H1 (cell line): ENCODE results near the gene YWHAG. TPM values are rescaled to one million over a fixed set of nuclear protein-coding genes. Genes with fewer than 3 reads are reported as not detected.

Experiments used
- CREB1 ChIP-seq: IDR thresholded peaks from 2 replicates; pipeline ENCODE4 v1.6.1; 2012; ENCODE audit warnings: inconsistent platforms
- EP300 ChIP-seq, 2 experiments: IDR thresholded peaks; 1 replicate in 1 of 2; 2 replicates in 1 of 2; pipeline ENCODE4 v1.6.1; 2011 to 2012; ENCODE audit warnings: low read depth in 2 of 2, low read length in 2 of 2, mild to moderate bottlenecking in 2 of 2, borderline replicate concordance in 1 of 2, inconsistent platforms in 1 of 2, moderate library complexity in 1 of 2
- MAFK ChIP-seq: IDR thresholded peaks from 2 replicates; pipeline ENCODE4 v1.6.1; 2012; ENCODE audit warnings: low read depth, mild to moderate bottlenecking, improper control_type of control experiment, low read length
- NRF1 ChIP-seq: IDR thresholded peaks from 2 replicates; pipeline ENCODE4 v1.6.1; 2011; ENCODE audit warnings: mild to moderate bottlenecking, low read depth, low read length, improper control_type of control experiment
- POLR2A ChIP-seq, 2 experiments: IDR thresholded peaks; 1 replicate in 1 of 2; 2 replicates in 1 of 2; pipeline ENCODE4 v1.6.1; 2011; ENCODE audit warnings: low read depth in 2 of 2, low read length in 2 of 2, mild to moderate bottlenecking in 2 of 2; ENCODE audit errors: control extremely low read depth in 1 of 2
- RAD21 ChIP-seq, 2 experiments: IDR thresholded peaks in 1 of 2; conservative IDR thresholded peaks in 1 of 2; 2 replicates each; pipeline ENCODE4 v1.6.1; 2011; ENCODE audit warnings: low read depth in 2 of 2, low read length in 2 of 2, improper control_type of control experiment in 1 of 2, inconsistent platforms in 1 of 2, mild to moderate bottlenecking in 1 of 2, moderate library complexity in 1 of 2
- SP1 ChIP-seq: IDR thresholded peaks from 2 replicates; pipeline ENCODE4 v1.6.1; 2011; ENCODE audit warnings: low read depth, low read length
- TBP ChIP-seq: IDR thresholded peaks from 2 replicates; pipeline ENCODE4 v1.6.1; 2011; ENCODE audit warnings: low read depth, low read length, improper control_type of control experiment
- polyA plus RNA-seq, 7 experiments: library from polyadenylated mRNA; depleted of rRNA in 3 of 7; stranded (reverse) in 5 of 7; unstranded in 2 of 7; fragments of >200 nt in 5 of 7; fragments of 200-250 nt in 2 of 7; gene quantifications; 1 replicate in 5 of 7; 2 replicates in 1 of 7; 4 replicates in 1 of 7; pipeline versions ENCODE4 v1.2.1 to v1.2.3, GENCODE V29; 2011 to 2013; ENCODE audit warnings: missing spikeins in 2 of 7, mixed read lengths in 2 of 7
- total RNA-seq: library from RNA; stranded (reverse); fragmentation: NEBNext Ultra II Directional; extraction: Animal tissue kit (Norgen Biotek cat#: 25700); gene quantifications from 2 replicates; pipeline ENCODE4 v1.2.1, GENCODE V29; 2021
- TF ChIP-seq, protein P1 (sequence below): IDR thresholded peaks from 2 replicates; pipeline ENCODE4 v1.6.1; 2012; ENCODE audit warnings: low read length, inconsistent platforms
- TF ChIP-seq, protein P2 (sequence below): IDR thresholded peaks from 2 replicates; pipeline ENCODE4 v1.6.1; 2012; ENCODE audit warnings: inconsistent platforms
- TF ChIP-seq, protein P3 (sequence below): IDR thresholded peaks from 2 replicates; pipeline ENCODE4 v1.6.1; 2012; ENCODE audit warnings: inconsistent platforms

Gene YWHAG
- total and polyA plus RNA-seq, 2 of the 8 experiments (the other 6 are each of a cell fraction or from before 2014, with no cell fraction given) = 57.2 to 241 TPM

DNA sequence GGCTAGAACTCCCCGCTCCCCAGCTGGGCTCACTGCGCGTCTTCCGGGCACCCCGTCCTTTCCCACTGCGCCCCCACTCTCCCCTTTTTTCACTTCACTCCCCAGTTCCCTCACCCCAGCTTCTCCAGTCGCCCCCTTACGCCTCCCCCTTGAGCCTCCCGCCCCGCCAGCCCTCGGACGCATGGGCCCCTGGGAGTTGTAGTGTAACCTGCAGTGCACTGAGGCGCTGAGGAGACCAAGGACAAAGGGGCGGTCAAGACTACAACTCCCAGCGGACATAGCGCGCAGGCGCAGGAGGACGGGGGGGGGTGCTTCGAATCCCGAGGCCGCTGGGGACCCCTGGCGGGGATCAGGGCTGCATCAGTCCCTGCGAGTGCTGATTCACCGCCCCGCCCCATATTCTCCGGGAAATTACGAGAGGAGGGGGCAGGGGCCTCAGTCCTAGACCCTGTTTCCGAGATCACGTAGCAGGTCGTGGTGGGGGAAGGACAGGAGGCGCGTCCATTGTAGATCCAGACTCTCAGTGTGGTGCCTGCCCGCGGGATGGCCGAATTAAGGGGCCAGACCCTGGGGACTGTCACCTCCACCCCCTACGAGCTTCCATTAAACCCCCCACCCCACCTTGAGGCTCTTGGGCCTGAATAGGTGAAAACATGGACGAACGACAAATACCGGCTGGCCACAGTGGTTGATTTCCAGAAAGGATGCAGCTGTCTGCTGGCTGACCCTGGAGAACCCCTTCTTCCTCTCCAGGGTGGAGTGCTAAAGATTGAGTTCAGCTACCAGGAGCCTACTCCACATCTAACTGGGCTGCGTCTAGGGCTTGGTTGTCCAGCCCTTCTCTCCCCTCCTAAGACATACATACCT lies 553 bp upstream of the YWHAG start (continued):
- TF ChIP-seq, protein P1, sequence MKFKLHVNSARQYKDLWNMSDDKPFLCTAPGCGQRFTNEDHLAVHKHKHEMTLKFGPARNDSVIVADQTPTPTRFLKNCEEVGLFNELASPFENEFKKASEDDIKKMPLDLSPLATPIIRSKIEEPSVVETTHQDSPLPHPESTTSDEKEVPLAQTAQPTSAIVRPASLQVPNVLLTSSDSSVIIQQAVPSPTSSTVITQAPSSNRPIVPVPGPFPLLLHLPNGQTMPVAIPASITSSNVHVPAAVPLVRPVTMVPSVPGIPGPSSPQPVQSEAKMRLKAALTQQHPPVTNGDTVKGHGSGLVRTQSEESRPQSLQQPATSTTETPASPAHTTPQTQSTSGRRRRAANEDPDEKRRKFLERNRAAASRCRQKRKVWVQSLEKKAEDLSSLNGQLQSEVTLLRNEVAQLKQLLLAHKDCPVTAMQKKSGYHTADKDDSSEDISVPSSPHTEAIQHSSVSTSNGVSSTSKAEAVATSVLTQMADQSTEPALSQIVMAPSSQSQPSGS = 0 out of 2 replicates have a peak, but pooled peaks have one; percentile 44
- peak; percentile 50 for TF ChIP-seq CREB1
- TF ChIP-seq EP300 (IDR thresholded peaks at IDR 0.05; ENCODE audit: borderline replicate concordance in 1 of 2, low read depth in 2 of 2, low read length in 2 of 2) = no peak
- TF ChIP-seq, protein P2, sequence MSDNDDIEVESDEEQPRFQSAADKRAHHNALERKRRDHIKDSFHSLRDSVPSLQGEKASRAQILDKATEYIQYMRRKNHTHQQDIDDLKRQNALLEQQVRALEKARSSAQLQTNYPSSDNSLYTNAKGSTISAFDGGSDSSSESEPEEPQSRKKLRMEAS = 0 out of 2 replicates have a peak, but pooled peaks have one; percentile 4
- TF ChIP-seq MAFK = peak; percentile 73; the same call in 1 of the 2 replicates
- peak; percentile 52 for TF ChIP-seq NRF1
- TF ChIP-seq, protein P3, sequence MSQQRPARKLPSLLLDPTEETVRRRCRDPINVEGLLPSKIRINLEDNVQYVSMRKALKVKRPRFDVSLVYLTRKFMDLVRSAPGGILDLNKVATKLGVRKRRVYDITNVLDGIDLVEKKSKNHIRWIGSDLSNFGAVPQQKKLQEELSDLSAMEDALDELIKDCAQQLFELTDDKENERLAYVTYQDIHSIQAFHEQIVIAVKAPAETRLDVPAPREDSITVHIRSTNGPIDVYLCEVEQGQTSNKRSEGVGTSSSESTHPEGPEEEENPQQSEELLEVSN = no peak
- TF ChIP-seq TBP = no peak
- TF ChIP-seq SP1 = 0 out of 2 replicates have a peak, but pooled peaks have one; percentile 44
- peak; percentile 44 to 49; a peak in 3 of 4 replicates for TF ChIP-seq RAD21 (IDR thresholded peaks at IDR 0.05 in 1 of 2, conservative IDR thresholded peaks at IDR 0.05 in 1 of 2; ENCODE audit: low read depth in 2 of 2, low read length in 2 of 2)
- TF ChIP-seq POLR2A (IDR thresholded peaks at IDR 0.05; ENCODE audit: control extremely low read depth in 1 of 2, low read depth in 2 of 2, low read length in 2 of 2) = peak; percentile 26 to 34
